ENCODE measurements around the gene BTRC. TPM values are rescaled to one million over a fixed set of nuclear protein-coding genes. Genes with fewer than 3 reads are reported as not detected.

The BTRC gene
- total RNA-seq, 1 experiment from 2014 or later: 29.1 TPM

DNA sequence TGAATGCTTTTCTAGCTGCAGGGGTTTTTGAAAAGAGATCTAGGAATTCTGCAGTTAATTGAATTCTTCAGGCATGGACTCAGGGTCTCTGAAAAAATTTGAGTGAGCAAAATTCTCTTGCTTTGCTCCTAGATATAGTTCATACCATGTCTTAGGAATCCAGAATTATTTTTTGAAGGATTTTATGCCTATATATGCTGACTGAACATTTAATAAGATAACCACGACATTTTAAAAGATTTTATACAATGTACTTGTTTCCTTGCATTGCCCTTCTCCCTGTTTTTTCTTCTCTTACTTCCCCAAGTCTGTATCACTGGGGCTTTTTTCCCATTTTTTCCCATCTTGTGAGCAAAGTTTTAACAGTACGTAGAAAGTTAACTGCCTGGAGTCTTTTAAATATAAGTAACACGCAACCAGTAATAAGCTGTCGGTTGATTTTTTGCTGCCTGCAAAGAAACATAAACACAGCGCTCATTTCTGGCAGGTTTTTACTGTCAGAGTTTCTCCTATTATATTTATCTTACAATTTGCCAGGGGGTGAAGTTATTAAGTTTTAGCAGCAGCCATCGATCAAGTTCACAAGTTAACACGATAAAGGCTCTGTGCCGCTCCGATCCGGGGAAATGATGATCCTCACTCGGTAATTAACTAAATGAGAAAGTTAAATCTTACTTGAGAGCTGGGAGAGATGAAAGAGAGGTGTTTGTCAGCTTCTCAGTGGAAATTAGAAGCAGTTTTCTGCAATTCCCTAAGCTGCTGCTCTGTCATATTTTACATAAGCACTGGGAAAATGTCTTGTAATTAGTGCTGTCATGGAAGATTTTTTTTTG is 153.1 kb downstream of the BTRC start (continued):
- TF ChIP-seq, protein P1, sequence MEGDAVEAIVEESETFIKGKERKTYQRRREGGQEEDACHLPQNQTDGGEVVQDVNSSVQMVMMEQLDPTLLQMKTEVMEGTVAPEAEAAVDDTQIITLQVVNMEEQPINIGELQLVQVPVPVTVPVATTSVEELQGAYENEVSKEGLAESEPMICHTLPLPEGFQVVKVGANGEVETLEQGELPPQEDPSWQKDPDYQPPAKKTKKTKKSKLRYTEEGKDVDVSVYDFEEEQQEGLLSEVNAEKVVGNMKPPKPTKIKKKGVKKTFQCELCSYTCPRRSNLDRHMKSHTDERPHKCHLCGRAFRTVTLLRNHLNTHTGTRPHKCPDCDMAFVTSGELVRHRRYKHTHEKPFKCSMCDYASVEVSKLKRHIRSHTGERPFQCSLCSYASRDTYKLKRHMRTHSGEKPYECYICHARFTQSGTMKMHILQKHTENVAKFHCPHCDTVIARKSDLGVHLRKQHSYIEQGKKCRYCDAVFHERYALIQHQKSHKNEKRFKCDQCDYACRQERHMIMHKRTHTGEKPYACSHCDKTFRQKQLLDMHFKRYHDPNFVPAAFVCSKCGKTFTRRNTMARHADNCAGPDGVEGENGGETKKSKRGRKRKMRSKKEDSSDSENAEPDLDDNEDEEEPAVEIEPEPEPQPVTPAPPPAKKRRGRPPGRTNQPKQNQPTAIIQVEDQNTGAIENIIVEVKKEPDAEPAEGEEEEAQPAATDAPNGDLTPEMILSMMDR (IDR thresholded peaks at IDR 0.05 in 2 of 3, conservative IDR thresholded peaks at IDR 0.05 in 1 of 3; ENCODE audit: borderline replicate concordance in 1 of 3, insufficient read depth in 1 of 3, low read depth in 2 of 3, low read length in 2 of 3): no peak
- TF ChIP-seq CEBPB (IDR thresholded peaks at IDR 0.05; ENCODE audit: low read depth) (no peak), SP1 (IDR thresholded peaks at IDR 0.05; ENCODE audit: low read depth) (no peak), RAD21 (IDR thresholded peaks at IDR 0.05; ENCODE audit: low read depth) (no peak), POLR2A (IDR thresholded peaks at IDR 0.05; ENCODE audit: borderline replicate concordance, extremely low read depth, insufficient read depth, insufficient read length) (no peak), SRF (IDR thresholded peaks at IDR 0.05; ENCODE audit: low read depth) (no peak)
- TF ChIP-seq, protein P2, sequence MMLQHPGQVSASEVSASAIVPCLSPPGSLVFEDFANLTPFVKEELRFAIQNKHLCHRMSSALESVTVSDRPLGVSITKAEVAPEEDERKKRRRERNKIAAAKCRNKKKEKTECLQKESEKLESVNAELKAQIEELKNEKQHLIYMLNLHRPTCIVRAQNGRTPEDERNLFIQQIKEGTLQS (IDR thresholded peaks at IDR 0.05): no peak

GRCh38 chr10:101507828-101508227 is 153.9 kb downstream of the BTRC start:
- ATAC-seq (no peak), DNase-seq (ENCODE audit: low read depth, low spot score) (no peak)
- RAD21 ChIA-PET (ENCODE audit: low non-redundant PET in 1 of 2, low total read pairs in 2 of 2, uncharacterized antibody in 2 of 2, unreplicated experiment in 2 of 2): interaction anchor here in 1 of 2 experiments (0.6 kb wide), 1 partner anchor 146 kb away, joined by 3 read pairs; no protein-coding TSS in a partner anchor
- CTCF ChIA-PET: interaction anchor here (1.7 to 2.4 kb wide), 2 partner anchors 29 to 41 kb away, joined by 4 to 9 read pairs; no protein-coding TSS in a partner anchor
- Histone ChIP-seq H3K4me3 (replicated peaks in 1 of 2; ENCODE audit: low read depth in 1 of 2, low read length in 2 of 2) (no peak overlapping the region), H3K27ac (ENCODE audit: low read depth, low read length) (no peak overlapping the region), H3K36me3 (ENCODE audit: control insufficient read depth in 1 of 2, insufficient read depth in 2 of 2, low read length in 2 of 2) (no peaks in the 10 kb centered on the region), H3K9me2 (ENCODE audit: insufficient read depth) (no peaks in the 10 kb centered on the region), H3K4me1 (ENCODE audit: control insufficient read depth in 1 of 2, insufficient read depth in 2 of 2, low read length in 2 of 2) (no peaks in the 10 kb centered on the region), H3K27me3 (ENCODE audit: insufficient read depth, low read length) (no peaks in the 10 kb centered on the region), H3K9me3 (ENCODE audit: control insufficient read depth in 1 of 2, insufficient read depth in 1 of 2, low read depth in 1 of 2, low read length in 2 of 2) (no peaks in the 10 kb centered on the region), H3K79me2 (ENCODE audit: insufficient read depth, low read length) (no peaks in the 10 kb centered on the region), H2AFZ (ENCODE audit: low read depth, low read length, poor library complexity, severe bottlenecking) (no peak overlapping the region), H3K4me2 (ENCODE audit: low read length) (no peak overlapping the region), H3K9ac (ENCODE audit: low read length) (no peak overlapping the region), H4K20me1 (ENCODE audit: insufficient read depth) (0 out of 2 replicates have a peak, but pooled peaks cover 4% of the 10 kb centered on the region)
- intact Hi-C loops (cut with micrococcal nuclease): no loop called here
- TF ChIP-seq ZNF274 (IDR thresholded peaks at IDR 0.05; ENCODE audit: low read depth, low read length) (no peak), POLR2AphosphoS5 (IDR thresholded peaks at IDR 0.05; ENCODE audit: low read depth, low read length) (no peak), POLR2A (IDR thresholded peaks at IDR 0.05; ENCODE audit: borderline replicate concordance, extremely low read depth, insufficient read depth, insufficient read length) (no peak), MAX (IDR thresholded peaks at IDR 0.05) (no peak), FOSL1 (IDR thresholded peaks at IDR 0.05; ENCODE audit: low read depth) (no peak), SRF (IDR thresholded peaks at IDR 0.05; ENCODE audit: low read depth) (no peak), TCF7L2 (IDR thresholded peaks at IDR 0.05; ENCODE audit: borderline replicate concordance, extremely low read depth, insufficient read depth, insufficient read length) (no peak), SIN3A (IDR thresholded peaks at IDR 0.05; ENCODE audit: low read depth) (no peak), ZBTB33 (IDR thresholded peaks at IDR 0.05; ENCODE audit: extremely low read depth, insufficient replicate concordance, low read length) (no peak), CBX3 (IDR thresholded peaks at IDR 0.05; ENCODE audit: low read depth) (no peak), EZH2 (IDR thresholded peaks at IDR 0.05) (no peak), EGR1 (IDR thresholded peaks at IDR 0.05; ENCODE audit: low read depth) (no peak), EZH2phosphoT487 (IDR thresholded peaks at IDR 0.05; ENCODE audit: borderline replicate concordance) (no peak), YY1 (IDR thresholded peaks at IDR 0.05; ENCODE audit: extremely low read depth, insufficient replicate concordance, low read depth, low read length) (no peak), SP1 (IDR thresholded peaks at IDR 0.05; ENCODE audit: low read depth) (no peak), ZFX (IDR thresholded peaks at IDR 0.05) (no peak), CEBPB (IDR thresholded peaks at IDR 0.05; ENCODE audit: low read depth) (no peak)
- TF ChIP-seq, protein P2 (IDR thresholded peaks at IDR 0.05): no peak
- POLR2A ChIA-PET: no interaction called here
- BruUV-seq (replicated peaks): no TSS peak

Measured in HCT116 (cell line).